Kidney epithelial cell (primary cell): ENCODE measurements around the gene C1QTNF2. TPM values are rescaled to one million over a fixed set of nuclear protein-coding genes. Genes with fewer than 3 reads are reported as not detected.

ENCODE experiments used
- DNase-seq: peaks from one replicate; pipeline ENCODE4 v3.0.0-alpha.2; 2010; ENCODE audit warnings: low read depth
- H3K27me3 ChIP-seq: 2 replicates; pipeline ENCODE4 v1.6.0; 2011; ENCODE audit warnings: low read length; ENCODE audit not compliant: control insufficient read depth, insufficient read depth
- H3K36me3 ChIP-seq: 2 replicates; pipeline ENCODE4 v1.5.1; 2011; ENCODE audit warnings: low read length; ENCODE audit not compliant: control insufficient read depth, insufficient read depth
- H3K4me3 ChIP-seq: 2 replicates; pipeline ENCODE4 v1.5.1; 2011; ENCODE audit warnings: low read depth, mild to moderate bottlenecking, control low read depth, low read length
- CTCF ChIP-seq: IDR thresholded peaks from 2 replicates; pipeline ENCODE4 v1.5.1; 2011; ENCODE audit warnings: mild to moderate bottlenecking, moderate library complexity, low read length, control low read depth, inconsistent platforms; ENCODE audit not compliant: insufficient read depth, poor library complexity, severe bottlenecking
- total RNA-seq: library from RNA; depleted of rRNA; stranded (reverse); fragments of >200 nt; gene quantifications from 2 replicates; pipeline ENCODE4 v1.2.3, GENCODE V29; 2015

Gene C1QTNF2
- total RNA-seq, 1 donor from 2014 or later = not detected

- TF ChIP-seq CTCF = no peak
- no peak overlapping the region for H3K4me3 ChIP-seq
- H3K27me3 ChIP-seq = no peaks in the 10 kb centered on the region
- H3K36me3 ChIP-seq = no peaks in the 10 kb centered on the region
- no peak for DNase-seq
Measured at GRCh38 chr5:160325716-160326115, 44.7 kb downstream of the C1QTNF2 start.

GRCh38 chr5:160324886-160325285, 45.5 kb downstream of the C1QTNF2 start:
- Histone ChIP-seq H3K27me3 (no peaks in the 10 kb centered on the region), H3K4me3 (no peak overlapping the region), H3K36me3 (no peaks in the 10 kb centered on the region)
- no peak for DNase-seq
- TF ChIP-seq CTCF = no peak

GRCh38 chr5:160318409-160318808, 52.0 kb downstream of the C1QTNF2 start:
- no peak for TF ChIP-seq CTCF
- H3K27me3 ChIP-seq = no peaks in the 10 kb centered on the region

GRCh38 chr5:160317434-160317833, 53.0 kb downstream of the C1QTNF2 start:
- DNase-seq = no peak
- no peaks in the 10 kb centered on the region for H3K36me3 ChIP-seq
- no peaks in the 10 kb centered on the region for H3K27me3 ChIP-seq
- no peak overlapping the region for H3K4me3 ChIP-seq
- TF ChIP-seq CTCF = no peak

More at GRCh38 chr5:160318409-160318808, 52.0 kb downstream of the C1QTNF2 start:
- no peak for DNase-seq
- H3K4me3 ChIP-seq = no peak overlapping the region
- H3K36me3 ChIP-seq = no peaks in the 10 kb centered on the region

- H3K36me3 ChIP-seq = no peaks in the 10 kb centered on the region
- no peak overlapping the region for H3K4me3 ChIP-seq
- peak; percentile 74 for DNase-seq
- no peaks in the 10 kb centered on the region for H3K27me3 ChIP-seq
- TF ChIP-seq CTCF = no peak
Measured at GRCh38 chr5:160315968-160316367, 54.5 kb downstream of the C1QTNF2 start.

GRCh38 chr5:160312960-160313727, 57.3 kb downstream of the C1QTNF2 start:
- H3K4me3 ChIP-seq = peak overlapping the region; percentile 53
- DNase-seq = no peak
- no peak for TF ChIP-seq CTCF
- H3K27me3 ChIP-seq = no peaks in the 10 kb centered on the region
- no peaks in the 10 kb centered on the region for H3K36me3 ChIP-seq
